Measurements from ENCODE around the gene SFMBT1.

DNA sequence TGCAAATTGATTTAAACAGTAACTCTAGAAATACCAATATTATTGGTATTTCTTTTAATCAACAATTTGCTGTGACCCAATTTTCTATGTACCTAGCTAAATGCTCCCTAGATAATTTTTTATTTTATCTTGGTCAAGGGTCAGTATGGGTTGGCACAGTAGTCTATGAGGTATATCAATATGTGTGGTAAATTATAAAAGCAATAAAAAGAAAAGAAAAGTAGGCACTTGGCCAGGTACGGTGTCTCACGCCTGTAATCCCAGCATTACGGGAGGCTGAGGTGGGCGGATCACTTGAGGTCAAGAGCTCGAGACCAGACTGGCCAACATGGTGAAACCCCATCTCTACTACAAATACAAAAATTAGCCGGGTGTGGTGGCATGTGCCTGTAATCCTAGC lies 114.5 kb downstream of the SFMBT1 start:
- TF ChIP-seq, protein P1, sequence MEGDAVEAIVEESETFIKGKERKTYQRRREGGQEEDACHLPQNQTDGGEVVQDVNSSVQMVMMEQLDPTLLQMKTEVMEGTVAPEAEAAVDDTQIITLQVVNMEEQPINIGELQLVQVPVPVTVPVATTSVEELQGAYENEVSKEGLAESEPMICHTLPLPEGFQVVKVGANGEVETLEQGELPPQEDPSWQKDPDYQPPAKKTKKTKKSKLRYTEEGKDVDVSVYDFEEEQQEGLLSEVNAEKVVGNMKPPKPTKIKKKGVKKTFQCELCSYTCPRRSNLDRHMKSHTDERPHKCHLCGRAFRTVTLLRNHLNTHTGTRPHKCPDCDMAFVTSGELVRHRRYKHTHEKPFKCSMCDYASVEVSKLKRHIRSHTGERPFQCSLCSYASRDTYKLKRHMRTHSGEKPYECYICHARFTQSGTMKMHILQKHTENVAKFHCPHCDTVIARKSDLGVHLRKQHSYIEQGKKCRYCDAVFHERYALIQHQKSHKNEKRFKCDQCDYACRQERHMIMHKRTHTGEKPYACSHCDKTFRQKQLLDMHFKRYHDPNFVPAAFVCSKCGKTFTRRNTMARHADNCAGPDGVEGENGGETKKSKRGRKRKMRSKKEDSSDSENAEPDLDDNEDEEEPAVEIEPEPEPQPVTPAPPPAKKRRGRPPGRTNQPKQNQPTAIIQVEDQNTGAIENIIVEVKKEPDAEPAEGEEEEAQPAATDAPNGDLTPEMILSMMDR (conservative IDR thresholded peaks at IDR 0.05; ENCODE audit: low read length), result no peak
- no peak for TF ChIP-seq EZH2phosphoT487 (IDR thresholded peaks at IDR 0.05; ENCODE audit: borderline replicate concordance)
